UCSD-AML1 (cell line): Measurements from ENCODE around the gene FASTK.

Experiments used
- DNase-seq: peaks from one replicate; lab custom pipeline; 2025; ENCODE audit not compliant: unreplicated experiment; lab: John Stamatoyannopoulos, UW

The FASTK gene

DNA sequence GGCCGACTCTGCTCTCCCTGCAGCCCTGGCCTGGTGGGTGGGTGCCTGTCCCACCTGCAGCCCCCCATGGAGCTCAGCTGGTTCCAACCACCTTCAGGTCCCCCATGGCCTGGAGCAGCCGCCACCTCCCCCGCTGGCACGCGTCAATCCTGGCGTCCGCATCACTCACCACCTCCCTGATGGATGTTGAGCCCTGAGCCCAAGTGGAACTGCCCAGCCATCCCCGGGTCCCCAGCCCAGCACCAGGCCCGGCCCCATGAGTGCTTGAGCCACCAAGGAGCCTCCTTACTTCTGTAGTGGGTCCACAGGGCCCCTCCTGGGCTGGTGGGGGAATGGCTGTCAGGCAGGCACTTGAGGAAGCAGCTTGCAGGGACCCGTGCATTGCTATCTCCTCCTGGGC, 20.3 kb upstream of the FASTK start:
- no peak for DNase-seq

DNA sequence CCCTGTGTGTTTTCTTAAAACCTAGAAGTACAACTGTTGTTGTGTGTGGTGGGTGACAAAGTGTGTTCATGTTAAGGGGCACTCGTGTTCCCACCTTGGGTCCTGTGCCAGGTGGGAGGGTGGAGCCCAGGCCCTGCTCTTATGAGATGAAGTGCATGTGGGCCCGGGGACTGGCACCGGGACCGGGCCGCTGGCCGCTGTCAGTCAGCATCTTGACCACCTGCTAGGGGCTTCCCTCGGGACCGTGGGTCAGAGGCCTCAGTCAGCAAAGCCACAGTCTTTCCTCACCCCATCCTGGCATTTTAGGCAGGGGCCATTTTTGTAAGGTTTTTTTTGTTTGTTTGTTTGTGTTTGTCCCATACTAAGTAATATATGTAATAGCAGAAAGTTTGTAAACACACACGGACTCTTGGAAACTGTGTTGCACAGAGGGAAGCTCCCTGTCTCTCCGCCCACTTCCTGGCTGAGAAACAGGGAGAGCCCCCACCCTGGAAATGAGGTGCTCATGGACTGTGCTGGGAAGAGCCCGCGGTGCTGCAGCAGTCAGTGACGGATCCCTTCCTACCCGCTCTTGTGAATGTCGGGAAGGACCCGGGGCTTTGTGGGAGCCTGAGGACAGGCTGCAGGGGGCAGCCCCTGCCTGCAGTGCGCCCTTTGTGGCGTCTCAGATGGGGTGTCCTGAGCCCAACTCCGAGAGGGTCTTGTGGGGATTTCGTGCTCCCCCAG, 19.0 kb upstream of the FASTK start:
- DNase-seq: no peak

DNA sequence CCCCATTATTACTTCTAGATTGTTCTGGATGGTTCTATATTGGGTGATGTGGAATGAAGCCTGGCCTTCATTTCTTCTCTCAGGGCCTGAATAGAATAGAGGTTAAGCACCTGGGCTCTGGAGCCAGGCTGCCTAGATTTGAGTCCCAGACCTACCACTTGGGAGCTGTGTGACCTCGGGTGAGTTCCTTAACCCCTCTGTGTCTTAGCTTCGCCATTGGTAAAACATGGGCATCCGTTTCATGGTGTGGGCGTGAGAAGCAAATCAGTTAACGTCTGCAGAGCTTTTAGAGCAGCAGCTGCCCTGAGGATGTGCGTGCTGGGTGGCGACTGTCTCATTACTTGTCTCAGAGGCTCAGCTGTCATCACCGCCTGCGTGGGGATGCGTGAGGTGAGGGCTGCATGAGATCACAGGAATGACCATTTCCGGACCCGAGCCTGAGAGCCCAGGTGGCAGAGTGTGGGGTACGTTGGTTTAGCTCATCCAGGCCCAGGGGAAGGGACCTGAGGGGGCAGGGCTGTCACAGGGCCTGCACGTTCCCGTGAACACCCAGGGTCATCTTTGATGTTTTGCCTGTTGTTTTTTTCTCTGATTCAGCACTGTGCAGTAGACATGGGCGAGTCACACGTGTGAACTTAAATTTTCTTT, 15.3 kb upstream of the FASTK start:
- DNase-seq: no peak

DNA sequence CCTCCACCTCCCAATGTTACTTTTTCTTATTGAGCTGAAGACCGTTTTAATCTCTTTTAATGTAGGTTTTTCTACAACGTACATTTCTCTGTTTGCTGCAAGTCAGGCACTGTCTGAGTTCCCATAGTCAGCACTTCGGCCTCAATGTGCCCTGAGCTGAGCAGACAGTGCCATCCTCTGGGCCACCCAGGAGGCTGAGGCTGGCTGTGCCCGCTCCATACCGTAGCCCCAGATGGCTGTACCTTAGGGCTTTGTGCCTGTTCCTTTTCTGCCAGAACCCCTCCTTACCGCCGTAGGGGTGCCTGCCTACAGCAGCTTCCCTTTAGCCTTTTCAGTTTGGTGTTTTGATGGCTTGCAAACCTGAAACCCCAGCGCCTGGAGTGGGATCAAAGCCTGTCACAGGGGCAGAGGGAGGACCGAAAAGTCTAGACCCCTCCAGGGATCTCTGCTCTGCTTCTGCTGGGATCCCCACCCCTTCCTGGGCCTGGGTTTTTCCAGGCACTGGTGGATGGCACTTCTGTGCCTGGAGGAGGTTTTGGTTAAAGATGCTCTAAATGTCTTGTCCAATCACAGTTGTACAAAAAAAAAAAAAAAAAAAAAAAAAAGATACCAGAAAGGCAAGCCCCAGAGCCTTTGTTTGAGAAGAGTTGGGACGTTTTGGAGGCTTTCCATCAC, 14.7 kb upstream of the FASTK start:
- DNase-seq: no peak

DNA sequence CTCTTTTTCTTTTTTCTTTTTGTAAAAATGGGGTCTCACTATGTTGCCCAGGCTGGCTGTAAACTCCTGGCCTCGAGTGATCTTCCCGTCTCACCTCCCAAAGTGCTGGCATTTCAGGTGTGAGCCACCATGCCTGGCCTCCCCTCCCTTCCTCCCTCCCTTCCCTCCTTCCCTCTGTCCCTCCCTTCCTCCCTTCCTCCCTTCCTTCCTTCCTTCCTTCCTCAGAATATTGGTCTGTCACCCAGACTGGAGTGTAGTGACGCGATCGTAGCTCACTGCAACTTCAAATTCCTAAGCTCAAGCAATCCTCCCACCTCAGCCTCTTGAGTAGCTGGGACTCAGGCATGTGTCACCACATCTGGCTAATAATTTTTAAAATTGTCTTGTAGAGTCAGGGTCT, 14.1 kb upstream of the FASTK start:
- DNase-seq: no peak

DNA sequence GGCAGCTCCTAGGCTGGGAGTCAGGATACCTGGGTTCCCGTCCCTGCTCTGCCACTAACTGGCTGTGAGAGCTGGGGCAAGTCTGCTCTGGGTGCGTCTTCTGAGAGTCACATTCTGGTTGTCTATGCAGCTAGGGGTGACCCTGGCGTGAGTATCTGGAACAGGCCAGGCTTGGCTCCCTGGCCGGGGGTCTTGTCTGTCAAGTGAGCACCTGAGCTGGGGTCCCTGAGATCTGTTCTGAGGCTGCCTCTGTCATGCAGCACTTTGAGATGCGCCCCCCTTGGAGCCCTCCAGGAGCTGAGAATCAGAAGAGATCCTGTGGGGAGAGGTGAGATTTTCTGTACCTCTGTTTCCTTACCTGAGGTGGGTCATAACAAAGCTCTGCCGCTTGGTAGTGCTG, 13.1 kb upstream of the FASTK start:
- no peak for DNase-seq

DNA sequence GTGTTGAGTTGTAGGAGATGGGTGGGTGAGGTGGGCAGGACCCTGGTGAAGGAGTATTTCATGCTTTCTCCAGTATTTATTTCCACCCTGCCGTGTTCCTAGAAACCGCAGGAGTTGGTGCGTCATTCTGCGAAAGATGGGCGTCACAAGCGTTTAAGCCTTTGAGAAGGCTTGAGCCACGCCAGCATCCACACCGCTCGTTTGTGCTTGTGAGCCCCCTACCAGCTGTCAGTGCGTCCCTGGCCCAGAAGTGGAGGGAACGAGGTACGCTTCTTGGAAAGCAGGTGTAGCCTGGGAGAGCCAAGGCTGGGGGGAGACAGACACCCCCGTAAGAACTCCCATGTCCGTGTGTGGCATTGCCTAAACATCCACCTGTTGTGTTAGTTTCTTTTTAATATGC, 11.4 kb upstream of the FASTK start:
- DNase-seq: no peak

DNA sequence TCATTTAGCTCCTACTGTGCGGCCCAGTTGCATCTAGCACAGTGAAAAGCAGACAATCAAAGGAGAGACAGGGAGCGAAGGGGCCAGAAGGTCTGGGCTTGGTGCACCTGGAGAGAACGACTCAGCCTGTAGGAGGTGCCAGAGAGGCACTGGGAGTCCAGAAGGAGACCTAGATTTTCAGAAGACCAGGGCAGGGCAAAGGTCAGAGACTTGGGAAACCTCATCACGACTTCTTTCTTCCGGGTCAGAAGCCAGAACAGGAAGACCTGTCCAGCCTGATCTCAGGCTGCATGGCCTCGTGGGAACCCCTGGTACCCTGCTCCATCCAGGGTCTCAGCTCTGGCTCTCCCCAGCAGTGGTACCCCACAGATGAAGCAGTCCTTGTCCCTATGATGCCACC, 10.8 kb upstream of the FASTK start:
- peak; percentile 8 for DNase-seq

DNA sequence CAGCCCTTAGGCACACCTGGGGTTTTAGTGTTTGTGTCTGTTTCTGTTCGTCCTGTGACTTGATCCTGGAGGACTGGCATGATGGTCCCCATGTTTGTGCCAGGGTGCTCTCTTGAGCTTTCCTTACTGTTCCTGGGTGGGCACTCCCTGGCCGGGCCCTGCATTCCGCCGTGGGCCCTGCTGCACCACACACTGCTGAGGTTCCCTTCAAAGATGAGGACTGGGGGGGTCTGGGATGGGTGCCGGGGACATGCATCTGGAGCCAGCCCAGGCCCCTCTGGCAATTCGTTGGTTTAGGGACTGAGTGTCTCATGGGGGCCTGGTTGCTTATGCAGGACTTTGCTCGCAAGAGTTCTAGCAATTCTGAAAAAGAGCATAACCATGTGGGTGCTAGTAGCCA, 10.4 kb upstream of the FASTK start:
- DNase-seq: no peak

DNA sequence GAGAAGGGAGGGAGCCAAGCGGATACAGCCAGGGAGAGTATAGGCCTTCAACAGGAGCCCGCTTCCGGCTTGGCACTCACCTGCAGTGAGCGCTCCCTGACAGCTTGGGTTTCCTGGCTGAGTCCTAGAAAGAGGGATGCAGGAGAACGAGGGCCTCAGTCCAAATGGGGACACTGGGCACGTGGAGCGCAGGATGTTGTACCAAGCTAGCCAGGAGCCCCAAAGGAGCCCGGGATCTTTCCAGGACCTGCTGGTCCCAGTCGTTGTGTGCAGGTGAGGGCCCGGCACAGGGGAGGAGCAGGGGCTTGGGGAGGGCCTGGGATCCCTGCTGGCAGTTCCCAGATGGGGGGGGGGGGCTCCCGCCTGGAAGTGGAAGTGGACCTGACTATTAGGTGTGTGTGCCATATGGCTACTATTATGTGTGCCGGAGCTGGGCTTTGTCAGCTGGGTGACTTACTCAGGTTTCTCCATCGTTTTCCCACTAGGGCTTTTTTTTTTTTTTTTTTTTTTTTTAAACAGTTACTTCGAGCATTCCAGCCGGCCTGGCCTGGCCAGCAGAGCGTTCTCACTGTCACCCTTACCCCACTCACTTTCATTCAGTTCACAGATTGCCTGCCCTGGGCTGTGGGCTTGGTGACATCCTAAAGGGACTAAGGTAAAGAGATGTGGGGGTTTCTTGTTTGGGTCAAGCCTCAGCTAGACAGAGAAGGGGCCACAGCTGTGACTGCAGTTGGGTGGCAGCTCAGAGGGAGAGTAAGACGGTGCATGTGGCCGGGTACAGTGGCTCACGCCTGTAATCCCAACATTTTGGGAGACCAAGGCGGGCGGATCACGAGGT, 9.5 kb upstream of the FASTK start:
- DNase-seq: no peak

DNA sequence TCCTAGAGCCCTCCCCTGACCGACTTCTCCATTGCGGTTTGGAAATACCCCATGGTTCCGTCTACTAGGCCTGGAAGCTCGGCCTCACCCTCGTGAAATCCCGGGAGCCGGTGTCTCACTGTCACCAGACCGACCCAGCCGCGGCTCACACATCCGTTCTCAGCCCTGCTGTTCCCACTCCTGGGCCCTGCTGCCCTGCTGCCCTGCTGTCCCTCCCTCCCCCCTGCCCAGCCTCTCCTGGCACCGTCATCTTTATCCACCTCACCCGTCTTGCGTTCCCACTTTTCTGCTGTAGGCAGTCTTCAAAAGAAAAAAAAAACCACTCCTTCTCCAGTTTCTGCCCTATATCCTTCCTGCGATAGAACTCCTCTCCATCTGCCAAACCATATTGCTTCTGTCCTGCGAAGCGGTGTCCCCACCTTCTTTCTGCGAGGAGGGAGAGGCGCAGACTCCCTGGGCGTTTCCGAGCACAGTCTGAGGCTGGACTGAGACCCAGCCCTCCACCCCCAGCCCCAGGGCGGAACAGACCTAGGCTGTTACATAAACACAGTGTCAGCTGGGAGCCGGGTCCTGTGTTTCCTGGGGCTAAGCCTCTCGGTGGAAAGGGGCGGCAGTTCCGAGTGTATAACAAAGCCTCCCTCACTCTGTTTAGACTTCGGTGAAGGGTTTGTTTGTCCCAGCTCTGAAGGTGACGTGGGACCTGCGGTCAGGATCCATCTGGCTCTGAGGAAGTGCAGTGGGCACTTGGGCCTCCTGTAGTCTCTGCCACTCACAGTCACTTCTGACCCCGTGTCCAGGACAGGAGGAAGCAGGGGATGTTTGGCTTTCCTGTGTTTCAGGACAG, 8.5 kb upstream of the FASTK start:
- DNase-seq: peak; percentile 72

DNA sequence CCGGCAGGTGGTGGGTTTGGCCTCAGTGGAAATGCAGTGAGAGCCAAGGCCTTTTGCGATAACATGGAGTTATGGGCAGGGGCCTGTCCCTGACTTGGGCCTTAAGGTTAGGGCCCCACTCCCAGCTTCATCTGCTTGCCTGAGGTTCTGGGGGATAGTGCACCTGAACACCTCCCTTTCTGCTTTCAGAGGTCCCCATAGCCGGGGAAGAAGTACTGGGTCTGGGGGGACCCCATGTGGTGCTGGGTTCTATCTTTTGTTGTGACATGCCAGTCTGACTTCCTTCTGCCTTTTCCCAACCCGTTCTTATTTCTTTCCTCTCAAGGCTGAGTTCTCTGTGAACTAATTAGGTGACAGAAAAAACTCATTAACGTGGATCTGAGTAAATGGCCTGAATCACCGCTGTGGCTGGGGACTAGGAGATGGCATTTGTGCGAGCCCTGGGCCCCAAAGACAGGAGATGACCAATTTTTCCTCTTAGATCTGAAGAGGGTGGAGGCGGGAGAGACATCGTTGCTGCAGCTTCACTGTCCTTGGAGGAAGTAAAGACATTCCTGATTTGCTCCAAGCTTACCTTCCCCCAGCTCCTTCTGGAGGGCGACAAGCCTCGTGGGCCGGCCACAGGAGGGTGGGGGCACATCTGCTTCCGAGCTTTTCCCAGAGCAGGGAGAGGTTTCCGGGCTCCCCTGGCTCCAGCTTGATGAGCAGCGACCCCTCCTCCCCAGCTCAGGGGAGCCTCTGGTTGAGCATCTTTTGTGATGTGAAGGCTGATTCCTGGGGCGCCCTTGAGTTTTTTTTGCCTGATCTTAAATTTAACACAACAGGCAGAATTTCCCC, 7.6 kb upstream of the FASTK start:
- DNase-seq: no peak

DNA sequence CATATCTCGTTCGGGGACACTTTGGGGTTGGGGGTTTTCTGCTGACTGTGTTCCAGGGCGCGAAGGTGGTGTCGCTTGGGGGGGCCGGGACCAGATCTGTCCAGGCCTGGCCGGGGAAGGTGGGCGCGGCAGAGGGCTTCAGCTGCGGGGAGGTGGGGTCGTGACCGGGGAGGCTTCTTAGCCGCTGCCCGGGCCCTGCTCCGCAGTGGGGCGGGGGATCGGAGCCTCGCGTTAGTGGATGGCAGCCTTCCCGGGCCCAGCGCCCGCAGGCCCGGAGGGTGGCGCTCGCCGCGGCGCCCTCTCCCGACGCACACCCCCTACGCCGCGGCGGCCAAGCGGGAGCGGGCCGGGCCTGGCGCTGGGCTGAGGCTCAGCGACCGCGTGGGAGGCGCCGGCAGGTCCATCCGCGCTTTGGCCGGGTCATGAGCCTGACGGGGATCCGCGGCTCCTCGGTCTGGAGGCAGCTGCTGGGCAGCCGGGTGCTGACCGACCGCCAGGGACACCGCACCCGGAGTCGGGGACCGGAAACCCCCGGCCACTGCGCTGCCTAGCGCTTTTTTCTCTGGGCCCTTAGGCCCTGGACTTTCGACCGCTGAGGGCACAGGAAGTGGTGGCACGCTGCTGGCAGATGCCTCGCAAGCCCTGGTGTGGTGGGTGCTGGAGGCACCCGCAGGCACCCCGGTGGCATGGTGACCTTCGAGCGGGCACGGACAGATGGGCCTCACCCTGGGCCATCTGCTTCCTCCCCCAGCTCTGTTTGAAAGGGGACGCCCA, 6.8 kb upstream of the FASTK start:
- DNase-seq: peak; percentile 48

DNA sequence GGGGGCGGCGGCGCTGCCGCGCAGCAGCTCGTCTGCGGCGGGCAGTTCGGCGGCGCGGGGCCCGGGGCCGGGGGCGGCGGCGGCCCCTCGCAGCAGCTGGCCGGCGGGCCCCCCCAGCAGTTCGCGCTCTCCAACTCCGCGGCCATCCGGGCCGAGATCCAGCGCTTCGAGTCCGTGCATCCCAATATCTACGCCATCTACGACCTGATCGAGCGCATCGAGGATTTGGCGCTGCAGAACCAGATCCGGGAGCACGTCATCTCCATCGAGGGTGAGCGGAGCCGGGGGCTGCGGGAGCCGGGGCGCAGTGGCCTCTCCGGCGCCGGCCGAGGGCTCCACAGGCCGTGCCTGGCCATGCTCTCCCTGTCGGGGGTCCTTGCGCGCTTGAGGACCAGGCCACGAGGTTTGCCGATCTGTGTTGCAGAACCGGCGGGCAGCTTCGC, 6.2 kb upstream of the FASTK start:
- no peak for DNase-seq

DNA sequence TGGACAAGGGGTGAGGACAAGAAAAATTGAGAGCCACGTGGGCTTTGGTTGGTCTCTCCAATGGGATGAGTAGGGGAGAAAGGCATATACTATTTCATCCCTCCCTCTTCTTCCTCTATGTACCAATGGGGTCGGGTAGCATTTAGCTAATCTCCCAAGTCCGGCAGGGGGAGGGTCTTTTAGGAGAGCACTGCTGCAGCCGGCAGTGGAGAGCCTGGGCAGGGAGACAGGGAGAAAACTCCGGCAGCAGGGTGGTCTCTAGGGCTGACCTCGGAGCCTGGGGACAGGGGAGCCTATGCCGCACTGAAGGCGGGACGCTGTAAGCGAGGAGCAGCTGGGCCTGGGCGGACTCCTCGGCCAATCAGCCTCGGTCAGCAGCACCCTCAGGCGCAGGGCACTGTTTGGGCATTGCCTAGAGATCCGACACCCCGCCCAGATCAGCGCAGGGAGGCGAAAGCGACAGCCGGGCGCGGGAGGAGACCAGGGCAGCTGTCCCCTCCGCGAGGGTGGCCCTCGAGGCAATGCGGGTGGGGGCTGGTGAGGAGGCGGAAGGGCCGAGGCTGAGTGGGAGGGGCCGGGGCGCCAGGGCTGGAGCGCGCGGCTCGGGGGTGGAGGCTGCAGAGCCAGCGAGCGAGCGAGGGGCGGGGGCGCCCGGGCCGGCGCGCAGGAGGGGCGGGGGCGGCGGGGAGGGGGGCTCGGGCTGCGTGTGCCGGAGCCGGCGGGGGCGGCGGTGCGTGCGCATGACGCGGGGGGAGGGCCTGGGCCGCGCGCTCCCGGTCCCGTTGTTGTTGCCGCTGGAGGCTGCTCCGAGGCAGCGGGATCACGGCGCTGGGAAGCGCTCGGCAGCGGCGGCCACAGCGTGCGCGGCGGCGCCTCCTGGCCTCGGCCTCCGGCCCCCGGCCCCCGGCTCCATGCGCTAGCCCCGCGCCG, 5.3 kb upstream of the FASTK start, which contains the start of gene AGAP3:
AGAP3 (plus strand) TSS at position 785 of the 930 bp plus-strand sequence. CDS start 267 bp downstream, outside the sequence.
- DNase-seq: peak; percentile 71

DNA sequence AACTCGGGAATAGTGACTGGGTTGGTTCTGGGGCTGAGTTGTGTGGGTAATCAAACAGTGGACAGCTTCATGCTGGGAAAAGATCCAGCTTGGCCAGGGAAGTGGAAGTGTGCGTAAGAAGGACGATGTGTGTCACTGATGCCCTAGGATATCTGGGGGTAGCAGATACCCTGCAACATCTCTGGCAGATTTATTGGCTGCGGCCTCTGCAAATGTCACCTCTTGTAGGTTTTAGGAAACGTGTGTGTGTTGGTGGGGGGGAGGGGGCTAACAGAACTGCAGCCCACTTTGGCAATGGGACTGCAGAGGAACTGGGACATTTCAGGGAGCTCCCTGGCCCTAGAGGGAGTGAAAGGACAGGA, 4.7 kb upstream of the FASTK start:
- no peak for DNase-seq

DNA sequence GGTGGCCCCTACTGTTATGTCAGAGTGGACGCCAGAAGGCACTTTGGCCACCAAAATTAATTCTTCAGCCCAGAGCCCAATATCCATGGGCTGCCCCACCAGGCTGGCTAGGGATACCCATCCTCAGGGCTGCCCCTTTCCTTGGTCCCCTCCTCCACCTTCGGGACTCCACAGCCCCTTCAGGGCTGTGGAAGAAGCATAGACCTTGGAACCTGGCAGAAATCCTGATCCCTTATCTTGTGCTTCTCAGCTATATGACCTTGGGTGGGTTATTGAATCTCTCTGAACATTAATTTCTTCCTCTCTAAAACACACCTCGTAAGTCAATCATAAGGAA, 3.2 kb upstream of the FASTK start:
- DNase-seq: no peak
